Measurements from ENCODE around the gene WBP2. TPM values are rescaled to one million over a fixed set of nuclear protein-coding genes. Genes with fewer than 3 reads are reported as not detected.

The WBP2 gene
- total and polyA plus RNA-seq, 2 of the 13 experiments (the other 11 are each of a cell fraction or from before 2014, with no cell fraction given), result 29.2 to 29.5 TPM

GRCh38 chr17:75876190-75876937, 21.2 kb upstream of the WBP2 start (continued):
- TF ChIP-seq CCDC6 (CRISPR knock-in tag; IDR thresholded peaks at IDR 0.05) (peak; percentile 90), KLF9 (CRISPR knock-in tag; IDR thresholded peaks at IDR 0.05; ENCODE audit: low read depth) (no peak), TFDP1 (CRISPR knock-in tag; IDR thresholded peaks at IDR 0.05; ENCODE audit: borderline replicate concordance) (peak; percentile 76), MBNL3 (CRISPR knock-in tag; conservative IDR thresholded peaks at IDR 0.05) (no peak), CHD4 (IDR thresholded peaks at IDR 0.05; ENCODE audit: borderline replicate concordance, low read length) (peak; percentile 42; the same call in 1 of the 2 replicates), ZKSCAN1 (IDR thresholded peaks at IDR 0.05; ENCODE audit: low read length) (peak; percentile 67), HMGXB3 (CRISPR knock-in tag; IDR thresholded peaks at IDR 0.05; ENCODE audit: borderline replicate concordance) (peak; percentile 57), RBAK (CRISPR knock-in tag; IDR thresholded peaks at IDR 0.05) (peak; percentile 48; the same call in 1 of the 2 replicates), ZNF546 (CRISPR knock-in tag; conservative IDR thresholded peaks at IDR 0.05) (no peak), ZNF142 (CRISPR knock-in tag; IDR thresholded peaks at IDR 0.05) (no peak; the same call in 1 of the 2 replicates), PBX2 (CRISPR knock-in tag; IDR thresholded peaks at IDR 0.05) (no peak)

Measured in HepG2 (cell line).